ENCODE results near the gene TMA16.

TMA16 gene

GRCh38 chr4:163474027-163474426 is 20.5 kb upstream of the TMA16 start:
- no peaks in the 10 kb centered on the region for H3K27me3 ChIP-seq
- no peak for TF ChIP-seq Cebpa-rat (IDR thresholded peaks at IDR 0.05)
- no peak overlapping the region for H3K4me3 ChIP-seq
- no peak overlapping the region for H3K9ac ChIP-seq
- H3K9me3 ChIP-seq (replicated peaks in 1 of 11), result peaks cover 0 to 11% (median 4%) of the 10 kb centered on the region in 11 experiments; a peak in 7 of 22 replicates
- no peaks in the 10 kb centered on the region for H4K20me1 ChIP-seq
- H3K4me1 ChIP-seq, result no peaks in the 10 kb centered on the region
- no peak overlapping the region for H3K4me2 ChIP-seq
- no peaks in the 10 kb centered on the region for H3K36me3 ChIP-seq
- H3K27ac ChIP-seq, result no peak overlapping the region

- Histone ChIP-seq H3K4me3 (no peak overlapping the region), H3K27me3 (no peaks in the 10 kb centered on the region), H3K4me1 (peaks cover 0 to 10% (median 0%) of the 10 kb centered on the region in 10 experiments; a peak in 5 of 20 replicates), H3K9ac (no peak overlapping the region), H3K27ac (no peak overlapping the region), H3K4me2 (no peak overlapping the region), H3K36me3 (no peaks in the 10 kb centered on the region), H3K9me3 (replicated peaks in 1 of 11) (peaks cover 0 to 11% (median 4%) of the 10 kb centered on the region in 11 experiments; a peak in 7 of 22 replicates), H4K20me1 (no peaks in the 10 kb centered on the region)
- no peak for TF ChIP-seq Cebpa-rat (IDR thresholded peaks at IDR 0.05)
Observed at GRCh38 chr4:163476761-163477438, 17.6 kb upstream of the TMA16 start.

- Histone ChIP-seq H3K27ac (peak overlapping the region in 5 of 11 experiments; percentile 55 to 77 (median 73); a peak in 9 of 22 replicates), H3K4me1 (peaks cover 0 to 47% (median 5%) of the 10 kb centered on the region in 10 experiments; a peak in 10 of 20 replicates), H3K9me3 (replicated peaks in 1 of 11) (no peaks in the 10 kb centered on the region), H4K20me1 (no peaks in the 10 kb centered on the region), H3K27me3 (no peaks in the 10 kb centered on the region), H3K9ac (peak overlapping the region in 4 of 11 experiments; percentile 33 to 72 (median 54); a peak in 7 of 22 replicates), H3K36me3 (no peaks in the 10 kb centered on the region), H3K4me3 (peak overlapping the region in 2 of 10 experiments; percentile 15 to 20; a peak in 2 of 20 replicates), H3K4me2 (peak overlapping the region in 5 of 11 experiments; percentile 47 to 81 (median 56); a peak in 9 of 22 replicates)
- no peak for TF ChIP-seq Cebpa-rat (IDR thresholded peaks at IDR 0.05)
Observed at GRCh38 chr4:163482190-163482589, 12.3 kb upstream of the TMA16 start.

- H3K9me3 ChIP-seq (replicated peaks in 1 of 11), result no peaks in the 10 kb centered on the region
- no peak overlapping the region for H3K4me3 ChIP-seq
- no peaks in the 10 kb centered on the region for H3K27me3 ChIP-seq
- no peaks in the 10 kb centered on the region for H3K36me3 ChIP-seq
- no peak overlapping the region for H3K27ac ChIP-seq
- H3K4me1 ChIP-seq, result peaks cover 0 to 47% (median 5%) of the 10 kb centered on the region in 10 experiments; a peak in 10 of 20 replicates
- H3K4me2 ChIP-seq, result peak overlapping the region in 2 of 11 experiments; percentile 42 to 43; a peak in 2 of 22 replicates
- no peak for TF ChIP-seq Cebpa-rat (IDR thresholded peaks at IDR 0.05)
- H4K20me1 ChIP-seq, result no peaks in the 10 kb centered on the region
- H3K9ac ChIP-seq, result no peak overlapping the region
Observed at GRCh38 chr4:163484906-163485305, 9.6 kb upstream of the TMA16 start.

- Histone ChIP-seq H3K4me1 (peaks cover 0 to 47% (median 5%) of the 10 kb centered on the region in 10 experiments; a peak in 10 of 20 replicates), H4K20me1 (no peaks in the 10 kb centered on the region)
- TF ChIP-seq Cebpa-rat (IDR thresholded peaks at IDR 0.05), result no peak
Observed at GRCh38 chr4:163485589-163485988, 8.9 kb upstream of the TMA16 start.

GRCh38 chr4:163486321-163486720 is 8.2 kb upstream of the TMA16 start:
- H3K9ac ChIP-seq, result no peak overlapping the region
- no peaks in the 10 kb centered on the region for H3K36me3 ChIP-seq
- TF ChIP-seq Cebpa-rat (IDR thresholded peaks at IDR 0.05), result no peak
- H3K4me1 ChIP-seq, result peaks cover 0 to 46% (median 5%) of the 10 kb centered on the region in 10 experiments; a peak in 10 of 20 replicates
- H3K27me3 ChIP-seq, result no peaks in the 10 kb centered on the region
- H3K4me3 ChIP-seq, result no peak overlapping the region
- no peaks in the 10 kb centered on the region for H4K20me1 ChIP-seq
- H3K27ac ChIP-seq, result no peak overlapping the region
- H3K9me3 ChIP-seq (replicated peaks in 1 of 11), result no peaks in the 10 kb centered on the region
- peak overlapping the region in 1 of 11 experiments; percentile 43; a peak in 1 of 22 replicates for H3K4me2 ChIP-seq

More at GRCh38 chr4:163485589-163485988, 8.9 kb upstream of the TMA16 start:
- H3K4me3 ChIP-seq, result no peak overlapping the region
- no peaks in the 10 kb centered on the region for H3K9me3 ChIP-seq (replicated peaks in 1 of 11)
- H3K27me3 ChIP-seq, result no peaks in the 10 kb centered on the region
- H3K4me2 ChIP-seq, result peak overlapping the region in 2 of 11 experiments; percentile 42 to 43; a peak in 4 of 22 replicates
- no peaks in the 10 kb centered on the region for H3K36me3 ChIP-seq
- no peak overlapping the region; a peak in 1 of 22 replicates for H3K27ac ChIP-seq
- peak overlapping the region in 1 of 11 experiments; percentile 8; a peak in 1 of 22 replicates for H3K9ac ChIP-seq

- H3K36me3 ChIP-seq, result no peaks in the 10 kb centered on the region
- H3K9me3 ChIP-seq (replicated peaks in 1 of 11), result no peaks in the 10 kb centered on the region
- H3K27ac ChIP-seq, result no peak overlapping the region
- no peak overlapping the region for H3K4me3 ChIP-seq
- no peak overlapping the region for H3K4me2 ChIP-seq
- TF ChIP-seq Cebpa-rat (IDR thresholded peaks at IDR 0.05), result no peak
- H3K9ac ChIP-seq, result no peak overlapping the region
- no peaks in the 10 kb centered on the region for H3K27me3 ChIP-seq
- H4K20me1 ChIP-seq, result no peaks in the 10 kb centered on the region
- H3K4me1 ChIP-seq, result peaks cover 0 to 21% (median 11%) of the 10 kb centered on the region in 10 experiments; a peak in 16 of 20 replicates
Observed at GRCh38 chr4:163489929-163490328, 4.6 kb upstream of the TMA16 start.

GRCh38 chr4:163492951-163493504 is 1.5 kb upstream of the TMA16 start:
- peaks cover 14 to 34% (median 25%) of the 10 kb centered on the region in 10 experiments; a peak in 19 of 20 replicates for H3K4me1 ChIP-seq
- H3K27ac ChIP-seq, result peak overlapping the region; percentile 86 to 100 (median 98); a peak in 20 of 22 replicates
- H3K4me3 ChIP-seq, result peak overlapping the region in 7 of 10 experiments; percentile 79 to 98 (median 92); a peak in 10 of 20 replicates
- no peaks in the 10 kb centered on the region for H3K27me3 ChIP-seq
- peaks cover 0 to 6% (median 0%) of the 10 kb centered on the region in 11 experiments; a peak in 1 of 22 replicates for H3K9me3 ChIP-seq (replicated peaks in 1 of 11)
- no peak for TF ChIP-seq Cebpa-rat (IDR thresholded peaks at IDR 0.05)
- H3K4me2 ChIP-seq, result peak overlapping the region; percentile 48 to 92 (median 78)
- peak overlapping the region in 10 of 11 experiments; percentile 87 to 100 (median 98); a peak in 17 of 22 replicates for H3K9ac ChIP-seq
- H4K20me1 ChIP-seq, result peaks cover 0 to 26% (median 15%) of the 10 kb centered on the region in 11 experiments; a peak in 15 of 22 replicates
- H3K36me3 ChIP-seq, result peaks cover 0 to 17% (median 15%) of the 10 kb centered on the region in 11 experiments; a peak in 17 of 22 replicates
